Measurements from ENCODE around the gene BCL3.

- TF ChIP-seq, protein P1, sequence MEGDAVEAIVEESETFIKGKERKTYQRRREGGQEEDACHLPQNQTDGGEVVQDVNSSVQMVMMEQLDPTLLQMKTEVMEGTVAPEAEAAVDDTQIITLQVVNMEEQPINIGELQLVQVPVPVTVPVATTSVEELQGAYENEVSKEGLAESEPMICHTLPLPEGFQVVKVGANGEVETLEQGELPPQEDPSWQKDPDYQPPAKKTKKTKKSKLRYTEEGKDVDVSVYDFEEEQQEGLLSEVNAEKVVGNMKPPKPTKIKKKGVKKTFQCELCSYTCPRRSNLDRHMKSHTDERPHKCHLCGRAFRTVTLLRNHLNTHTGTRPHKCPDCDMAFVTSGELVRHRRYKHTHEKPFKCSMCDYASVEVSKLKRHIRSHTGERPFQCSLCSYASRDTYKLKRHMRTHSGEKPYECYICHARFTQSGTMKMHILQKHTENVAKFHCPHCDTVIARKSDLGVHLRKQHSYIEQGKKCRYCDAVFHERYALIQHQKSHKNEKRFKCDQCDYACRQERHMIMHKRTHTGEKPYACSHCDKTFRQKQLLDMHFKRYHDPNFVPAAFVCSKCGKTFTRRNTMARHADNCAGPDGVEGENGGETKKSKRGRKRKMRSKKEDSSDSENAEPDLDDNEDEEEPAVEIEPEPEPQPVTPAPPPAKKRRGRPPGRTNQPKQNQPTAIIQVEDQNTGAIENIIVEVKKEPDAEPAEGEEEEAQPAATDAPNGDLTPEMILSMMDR (IDR thresholded peaks at IDR 0.05 in 4 of 5, conservative IDR thresholded peaks at IDR 0.05 in 1 of 5) = no peak
- no peak for TF ChIP-seq POLR2A (IDR thresholded peaks at IDR 0.05)
Measured at GRCh38 chr19:44803442-44804428, 55.2 kb downstream of the BCL3 start.
